ENCODE measurements around the gene MTF2. TPM values are rescaled to one million over a fixed set of nuclear protein-coding genes. Genes with fewer than 3 reads are reported as not detected.

The MTF2 gene
- total RNA-seq, 4 donors from 2014 or later: 7.1 to 13.4 (median 9.9) TPM

DNA sequence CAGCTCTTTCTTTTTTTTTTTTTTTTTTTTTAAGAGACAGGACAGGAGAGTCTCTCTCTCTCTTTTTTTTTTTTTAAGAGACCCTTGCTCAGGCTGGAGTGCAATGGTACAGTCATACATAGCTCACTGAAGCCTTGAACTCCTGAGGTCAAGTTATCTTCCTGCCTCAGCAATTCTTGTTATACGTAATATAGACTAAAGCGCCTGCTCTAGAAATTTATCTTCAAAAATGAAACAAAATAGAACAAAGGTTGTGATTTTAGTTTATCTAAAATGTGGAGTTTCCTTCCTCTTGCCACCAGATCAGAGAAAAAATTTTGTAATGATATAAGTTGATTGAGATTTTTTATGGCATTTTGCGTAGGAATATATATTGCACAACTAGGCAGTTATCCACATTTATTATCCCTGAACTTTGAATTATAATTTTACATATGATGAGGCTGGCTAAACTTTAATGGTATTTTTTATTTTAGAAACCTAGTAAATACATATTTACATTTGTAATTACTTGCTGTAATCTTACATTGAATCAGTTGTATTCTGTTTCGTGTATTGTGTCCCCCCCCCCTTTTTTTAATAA is 44.2 kb downstream of the MTF2 start:
- WGBS: 95% methylated on average over 4 of the region's 4 CpGs
- H3K36me3 ChIP-seq: peaks cover 6 to 31% (median 14%) of the 10 kb centered on the region in 4 donors
- TF ChIP-seq EP300 (IDR thresholded peaks at IDR 0.05) (no peak), CTCF (IDR thresholded peaks at IDR 0.05) (no peak), POLR2AphosphoS5 (IDR thresholded peaks at IDR 0.05) (no peak), POLR2A (IDR thresholded peaks at IDR 0.05; ENCODE audit: low read depth) (no peak)
- H3K4me3 ChIP-seq: no peak overlapping the region
- no peaks in the 10 kb centered on the region for H3K27me3 ChIP-seq
- intact Hi-C loops (cut with DNase I): no loop called here
- no peak for DNase-seq (ENCODE audit: extremely low spot score)
- H3K27ac ChIP-seq (replicated peaks in 1 of 4): no peak overlapping the region
- no peaks in the 10 kb centered on the region for H3K4me1 ChIP-seq
- H3K9me3 ChIP-seq: no peaks in the 10 kb centered on the region

GRCh38 chr1:93124556-93125355 is 45.7 kb downstream of the MTF2 start:
- WGBS: 76% methylated on average over 4 of the region's 4 CpGs
- intact Hi-C loops (cut with DNase I): no loop called here
- no peaks in the 10 kb centered on the region for H3K4me1 ChIP-seq
- no peak overlapping the region for H3K27ac ChIP-seq (replicated peaks in 1 of 4)
- no peaks in the 10 kb centered on the region for H3K9me3 ChIP-seq
- peaks cover 3 to 29% (median 4%) of the 10 kb centered on the region in 4 donors for H3K36me3 ChIP-seq
- H3K4me3 ChIP-seq: no peak overlapping the region
- H3K27me3 ChIP-seq: no peaks in the 10 kb centered on the region
- no peak for TF ChIP-seq EP300 (IDR thresholded peaks at IDR 0.05)
- TF ChIP-seq CTCF (IDR thresholded peaks at IDR 0.05): no peak
- TF ChIP-seq POLR2A (IDR thresholded peaks at IDR 0.05; ENCODE audit: low read depth): no peak
- no peak for TF ChIP-seq POLR2AphosphoS5 (IDR thresholded peaks at IDR 0.05)
- DNase-seq (ENCODE audit: extremely low spot score): no peak

DNA sequence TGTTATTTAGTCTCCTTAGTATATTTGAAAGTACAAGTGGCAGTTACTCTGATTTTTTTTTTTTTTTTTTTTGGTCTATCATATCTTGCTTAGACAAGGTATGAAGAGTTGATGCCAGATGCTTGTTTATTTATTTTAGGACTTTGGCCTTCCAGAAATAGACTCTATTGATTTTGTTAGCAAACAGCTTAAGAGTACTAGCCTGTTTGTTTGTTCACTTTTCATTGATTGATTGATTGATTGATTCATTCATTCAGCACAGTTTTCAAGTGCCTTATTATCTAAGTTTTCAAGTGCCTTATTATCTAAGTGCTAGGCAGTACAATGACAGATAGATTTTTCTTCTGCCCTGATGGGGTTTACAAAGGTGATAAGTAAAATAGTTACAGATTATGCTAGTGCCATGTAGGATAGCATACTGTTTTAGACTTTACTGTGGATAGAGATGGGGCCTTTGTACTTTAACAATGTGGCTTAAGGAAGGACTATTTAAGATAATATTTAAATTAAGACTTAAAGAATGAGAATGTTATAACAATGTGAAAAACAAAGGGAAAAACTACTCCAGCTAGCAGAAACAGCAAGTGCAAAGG is 50.5 kb downstream of the MTF2 start:
- TF ChIP-seq CTCF (IDR thresholded peaks at IDR 0.05) (no peak), EP300 (IDR thresholded peaks at IDR 0.05) (no peak), POLR2AphosphoS5 (IDR thresholded peaks at IDR 0.05) (no peak), POLR2A (IDR thresholded peaks at IDR 0.05; ENCODE audit: low read depth) (no peak)
- DNase-seq (ENCODE audit: extremely low spot score): no peak
- Histone ChIP-seq H3K9me3 (no peaks in the 10 kb centered on the region), H3K4me1 (no peaks in the 10 kb centered on the region), H3K27me3 (no peaks in the 10 kb centered on the region), H3K4me3 (no peak overlapping the region), H3K36me3 (peaks cover 3 to 51% (median 8%) of the 10 kb centered on the region in 4 donors), H3K27ac (replicated peaks in 1 of 4) (no peak overlapping the region)
- intact Hi-C loops (cut with DNase I): no loop called here

DNA sequence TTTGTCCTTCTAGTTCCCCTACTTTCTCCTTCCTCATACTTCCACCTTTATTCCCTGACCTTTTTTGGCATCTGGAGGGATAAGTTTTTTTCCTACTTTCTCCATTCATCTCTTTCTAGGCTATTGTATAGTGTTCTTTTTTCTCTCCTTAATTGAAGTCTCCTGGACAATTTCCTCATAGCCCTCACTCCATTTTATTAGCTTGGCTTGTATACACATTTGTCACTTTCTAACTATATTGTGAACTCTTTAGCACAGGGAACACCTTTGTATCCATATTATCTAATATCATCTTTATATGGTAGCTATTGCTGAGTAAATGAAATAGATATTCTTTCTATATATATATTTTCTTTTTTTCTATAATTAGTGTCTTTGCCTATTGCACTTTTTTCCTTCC is 53.6 kb downstream of the MTF2 start:
- DNase-seq (ENCODE audit: extremely low spot score): no peak
- Histone ChIP-seq H3K4me3 (no peak overlapping the region), H3K36me3 (peaks cover 21 to 76% (median 32%) of the 10 kb centered on the region in 4 donors), H3K9me3 (no peaks in the 10 kb centered on the region), H3K27me3 (no peaks in the 10 kb centered on the region), H3K27ac (replicated peaks in 1 of 4) (no peak overlapping the region), H3K4me1 (no peaks in the 10 kb centered on the region)
- intact Hi-C loops (cut with DNase I): no loop called here
- TF ChIP-seq POLR2A (IDR thresholded peaks at IDR 0.05; ENCODE audit: low read depth): no peak
- no peak for TF ChIP-seq CTCF (IDR thresholded peaks at IDR 0.05)
- TF ChIP-seq EP300 (IDR thresholded peaks at IDR 0.05): no peak
- TF ChIP-seq POLR2AphosphoS5 (IDR thresholded peaks at IDR 0.05): no peak
